Calu3 (cell line): ENCODE results near the gene DIS3L2. TPM values are rescaled to one million over a fixed set of nuclear protein-coding genes. Genes with fewer than 3 reads are reported as not detected.

ENCODE experiments used
- BruUV-seq: library from RNA; stranded (reverse); fragments of 400-500 nt; replicated peaks from 2 replicates; lab custom pipeline; 2021; lab: Mats Ljungman, UMichigan
- CTCF ChIA-PET: fragments of 300-600 bp; sonication (Branson Sonifier 250); formaldehyde crosslinking; loops from one replicate; lab custom pipeline; 2022; ENCODE audit warnings: antibody characterized with exemption; lab: Charles Lee
- DNase-seq: peaks from one replicate; pipeline ENCODE4 v3.0.0; 2022
- H3K27ac Mint-ChIP-seq: one replicate; pipeline ENCODE4 v1.8.0; 2022; ENCODE audit warnings: mixed read lengths; ENCODE audit not compliant: unreplicated experiment
- H3K27me3 Mint-ChIP-seq: one replicate; pipeline ENCODE4 v1.8.0; 2022; ENCODE audit warnings: mixed read lengths; ENCODE audit not compliant: unreplicated experiment
- H3K36me3 Mint-ChIP-seq: one replicate; pipeline ENCODE4 v1.8.0; 2022; ENCODE audit warnings: mild to moderate bottlenecking, moderate library complexity, mixed read lengths; ENCODE audit not compliant: insufficient read depth, unreplicated experiment
- H3K4me1 Mint-ChIP-seq: one replicate; pipeline ENCODE4 v1.8.0; 2022; ENCODE audit warnings: mild to moderate bottlenecking, low read depth, mixed read lengths; ENCODE audit not compliant: unreplicated experiment
- H3K4me3 Mint-ChIP-seq: one replicate; pipeline ENCODE4 v1.8.0; 2022; ENCODE audit warnings: mild to moderate bottlenecking, low read depth, moderate library complexity, mixed read lengths; ENCODE audit not compliant: unreplicated experiment
- H3K9me3 Mint-ChIP-seq: one replicate; pipeline ENCODE4 v1.8.0; 2022; ENCODE audit warnings: low read depth, mixed read lengths; ENCODE audit not compliant: unreplicated experiment
- intact Hi-C: fragments of 100-400 bp; cut with micrococcal nuclease; formaldehyde crosslinking; loops from one replicate; pipeline ENCODE4 v1.10.0; 2022; ENCODE audit not compliant: unreplicated experiment
- total RNA-seq: library from RNA; stranded (reverse); gene quantifications from 2 replicates; pipeline ENCODE4 v1.2.3, GENCODE V29; 2022
- TF ChIP-seq, protein P1 (sequence below): fragments of 200-600 bp; IDR thresholded peaks from one replicate; pipeline ENCODE4 v1.8.0; 2022; ENCODE audit warnings: antibody characterized with exemption; ENCODE audit not compliant: unreplicated experiment

The DIS3L2 gene
- total RNA-seq, 1 experiment from 2014 or later = 46.0 TPM

GRCh38 chr2:232085164-232085563 is 123.7 kb downstream of the DIS3L2 start:
- Mint-ChIP-seq H3K4me3 (no peak overlapping the region), H3K36me3 (no peaks in the 10 kb centered on the region), H3K9me3 (no peaks in the 10 kb centered on the region), H3K4me1 (peaks cover 8% of the 10 kb centered on the region), H3K27me3 (no peaks in the 10 kb centered on the region), H3K27ac (no peak overlapping the region)
- DNase-seq = no peak
- no TSS peak for BruUV-seq
- intact Hi-C loops = no loop called here
- CTCF ChIA-PET = interaction anchor here (0.6 kb wide), 1 partner anchor 173 kb away, joined by 6 read pairs; no protein-coding TSS in a partner anchor
- TF ChIP-seq, protein P1, sequence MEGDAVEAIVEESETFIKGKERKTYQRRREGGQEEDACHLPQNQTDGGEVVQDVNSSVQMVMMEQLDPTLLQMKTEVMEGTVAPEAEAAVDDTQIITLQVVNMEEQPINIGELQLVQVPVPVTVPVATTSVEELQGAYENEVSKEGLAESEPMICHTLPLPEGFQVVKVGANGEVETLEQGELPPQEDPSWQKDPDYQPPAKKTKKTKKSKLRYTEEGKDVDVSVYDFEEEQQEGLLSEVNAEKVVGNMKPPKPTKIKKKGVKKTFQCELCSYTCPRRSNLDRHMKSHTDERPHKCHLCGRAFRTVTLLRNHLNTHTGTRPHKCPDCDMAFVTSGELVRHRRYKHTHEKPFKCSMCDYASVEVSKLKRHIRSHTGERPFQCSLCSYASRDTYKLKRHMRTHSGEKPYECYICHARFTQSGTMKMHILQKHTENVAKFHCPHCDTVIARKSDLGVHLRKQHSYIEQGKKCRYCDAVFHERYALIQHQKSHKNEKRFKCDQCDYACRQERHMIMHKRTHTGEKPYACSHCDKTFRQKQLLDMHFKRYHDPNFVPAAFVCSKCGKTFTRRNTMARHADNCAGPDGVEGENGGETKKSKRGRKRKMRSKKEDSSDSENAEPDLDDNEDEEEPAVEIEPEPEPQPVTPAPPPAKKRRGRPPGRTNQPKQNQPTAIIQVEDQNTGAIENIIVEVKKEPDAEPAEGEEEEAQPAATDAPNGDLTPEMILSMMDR = no peak

GRCh38 chr2:232085826-232086425 is 124.4 kb downstream of the DIS3L2 start:
- TF ChIP-seq, protein P1 = no peak
- no TSS peak for BruUV-seq
- CTCF ChIA-PET = interaction anchor here (0.6 kb wide), 1 partner anchor 173 kb away, joined by 6 read pairs; no protein-coding TSS in a partner anchor
- Mint-ChIP-seq H3K4me1 (peaks cover 8% of the 10 kb centered on the region), H3K4me3 (no peak overlapping the region), H3K27me3 (no peaks in the 10 kb centered on the region), H3K9me3 (no peaks in the 10 kb centered on the region), H3K27ac (no peak overlapping the region), H3K36me3 (no peaks in the 10 kb centered on the region)
- no peak for DNase-seq
- intact Hi-C loops = no loop called here

GRCh38 chr2:232088771-232089170 is 127.3 kb downstream of the DIS3L2 start:
- CTCF ChIA-PET = interaction anchor here (0.6 to 0.7 kb wide), 2 partner anchors 122 to 430 kb away, joined by 3 to 6 read pairs; no protein-coding TSS in a partner anchor
- no peak for DNase-seq
- TF ChIP-seq, protein P1 = no peak
- Mint-ChIP-seq H3K4me1 (peaks cover 8% of the 10 kb centered on the region), H3K27ac (no peak overlapping the region), H3K9me3 (no peaks in the 10 kb centered on the region), H3K4me3 (no peak overlapping the region), H3K27me3 (no peaks in the 10 kb centered on the region), H3K36me3 (no peaks in the 10 kb centered on the region)
- intact Hi-C loops = no loop called here
- BruUV-seq = no TSS peak

GRCh38 chr2:232094201-232094600 is 132.7 kb downstream of the DIS3L2 start:
- DNase-seq = no peak
- BruUV-seq = no TSS peak
- H3K36me3 Mint-ChIP-seq = no peaks in the 10 kb centered on the region
- no peaks in the 10 kb centered on the region for H3K4me1 Mint-ChIP-seq
- no peaks in the 10 kb centered on the region for H3K27me3 Mint-ChIP-seq
- no peaks in the 10 kb centered on the region for H3K9me3 Mint-ChIP-seq
- no peak overlapping the region for H3K27ac Mint-ChIP-seq
- CTCF ChIA-PET = no interaction called here
- intact Hi-C loops = no loop called here
- TF ChIP-seq, protein P1 = no peak
- no peak overlapping the region for H3K4me3 Mint-ChIP-seq
